Hepatocyte (in vitro differentiated cells): Measurements from ENCODE around the gene FHIP1B. TPM values are rescaled to one million over a fixed set of nuclear protein-coding genes. Genes with fewer than 3 reads are reported as not detected.
A peak's percentile ranks its signal among the peaks of the same experiment; 100 is the strongest.

Experiments
- DNase-seq: peaks from one replicate; pipeline ENCODE4 v3.0.0-alpha.2; 2016; ENCODE audit warnings: low spot score
- H2AFZ ChIP-seq: fragments of 200-600 bp; sonication (generic); 2 replicates; pipeline ENCODE4 v1.6.0; 2016; ENCODE audit warnings: antibody characterized with exemption, mild to moderate bottlenecking
- H3K27ac ChIP-seq: fragments of 200-600 bp; sonication (generic); 2 replicates; pipeline ENCODE4 v1.5.1; 2016; ENCODE audit warnings: mild to moderate bottlenecking
- H3K27me3 ChIP-seq: fragments of 200-600 bp; sonication (generic); 2 replicates; pipeline ENCODE4 v1.6.1; 2016
- H3K36me3 ChIP-seq: fragments of 200-600 bp; sonication (generic); replicated peaks from 2 replicates; pipeline ENCODE4 v1.5.1; 2016; ENCODE audit warnings: low read depth; ENCODE audit not compliant: insufficient read depth
- H3K4me1 ChIP-seq: fragments of 200-600 bp; sonication (generic); 2 replicates; pipeline ENCODE4 v1.5.1; 2016; ENCODE audit warnings: mild to moderate bottlenecking, moderate library complexity; ENCODE audit not compliant: insufficient read depth
- H3K4me2 ChIP-seq: fragments of 200-600 bp; sonication (generic); 2 replicates; pipeline ENCODE4 v1.6.0; 2016
- H3K4me3 ChIP-seq: fragments of 200-600 bp; sonication (generic); 2 replicates; pipeline ENCODE4 v1.5.1; 2016; ENCODE audit warnings: mild to moderate bottlenecking
- H3K79me2 ChIP-seq: fragments of 200-600 bp; sonication (generic); 2 replicates; pipeline ENCODE4 v1.6.0; 2017; ENCODE audit warnings: mild to moderate bottlenecking
- H3K9me2 ChIP-seq: fragments of 200-600 bp; sonication (generic); replicated peaks from 2 replicates; pipeline ENCODE4 v1.6.0; 2017; ENCODE audit warnings: mild to moderate bottlenecking; ENCODE audit not compliant: insufficient read depth
- H3K9me3 ChIP-seq: fragments of 200-600 bp; sonication (generic); 2 replicates; pipeline ENCODE4 v1.5.1; 2016; ENCODE audit warnings: low read depth, mild to moderate bottlenecking
- H4K20me1 ChIP-seq: fragments of 200-600 bp; sonication (generic); 2 replicates; pipeline ENCODE4 v1.6.0; 2016; ENCODE audit warnings: mild to moderate bottlenecking; ENCODE audit not compliant: insufficient read depth, poor library complexity, severe bottlenecking
- CTCF ChIP-seq: fragments of 200-600 bp; sonication (generic); IDR thresholded peaks from 2 replicates; pipeline ENCODE4 v1.5.1; 2016; ENCODE audit warnings: antibody characterized with exemption, mild to moderate bottlenecking; ENCODE audit not compliant: poor library complexity
- EZH2 ChIP-seq: fragments of 200-600 bp; sonication (generic); IDR thresholded peaks from 2 replicates; pipeline ENCODE4 v1.6.1; 2016; ENCODE audit warnings: antibody characterized with exemption, mild to moderate bottlenecking, borderline replicate concordance
- EZH2phosphoT487 ChIP-seq: fragments of 200-600 bp; sonication (generic); IDR thresholded peaks from one replicate; pipeline ENCODE4 v1.6.1; 2018; ENCODE audit warnings: antibody characterized with exemption, mild to moderate bottlenecking, low read depth, moderate library complexity; ENCODE audit not compliant: unreplicated experiment, severe bottlenecking
- WGBS: methylation state at CpG from one replicate; pipeline ENCODE4 v1.1.6; 2016; ENCODE audit warnings: low lambda C conversion rate; ENCODE audit errors: missing lambda C conversion rate; 5-methylcytosine and 5-hydroxymethylcytosine counted together
- polyA plus RNA-seq: library from polyadenylated mRNA; unstranded; fragments of >200 nt; fragmentation: Nextera tagmentation; extraction: Ambion mirVana; gene quantifications from 2 replicates; pipeline ENCODE4 v1.2.1, GENCODE V29; 2016
- total RNA-seq: library from RNA; depleted of rRNA; stranded (reverse); fragments of >200 nt; gene quantifications from 2 replicates; pipeline ENCODE4 v1.2.3, GENCODE V29; 2014

Gene FHIP1B
- total and polyA plus RNA-seq, 2 experiments from 2014 or later = 27.7 to 31.5 TPM

- H3K79me2 ChIP-seq = no peaks in the 10 kb centered on the region
- no peaks in the 10 kb centered on the region for H3K9me2 ChIP-seq
- H3K9me3 ChIP-seq = no peaks in the 10 kb centered on the region
- H3K4me2 ChIP-seq = peak overlapping the region; percentile 98
- 7% methylated on average over 16 of the region's 16 CpGs for WGBS
- TF ChIP-seq EZH2phosphoT487 (no peak), CTCF (no peak), EZH2 (no peak)
- no peak overlapping the region for H3K27ac ChIP-seq
- H4K20me1 ChIP-seq = no peaks in the 10 kb centered on the region
- DNase-seq = peak; percentile 53
- peaks cover 5% of the 10 kb centered on the region for H3K4me1 ChIP-seq
- H3K4me3 ChIP-seq = peak overlapping the region; percentile 29
- peaks cover 47% of the 10 kb centered on the region for H3K27me3 ChIP-seq
- H2AFZ ChIP-seq = peak overlapping the region; percentile 74
- H3K36me3 ChIP-seq = no peaks in the 10 kb centered on the region
These were observed 24.2 kb upstream of the FHIP1B start for GRCh38 chr11:6258571-6259081.

- Histone ChIP-seq H3K4me3 (no peak overlapping the region), H3K36me3 (no peaks in the 10 kb centered on the region), H3K27me3 (peaks cover 47% of the 10 kb centered on the region), H2AFZ (no peak overlapping the region), H3K27ac (no peak overlapping the region), H4K20me1 (no peaks in the 10 kb centered on the region), H3K4me1 (peaks cover 5% of the 10 kb centered on the region), H3K4me2 (peak overlapping the region; percentile 98), H3K9me2 (no peaks in the 10 kb centered on the region), H3K79me2 (no peaks in the 10 kb centered on the region), H3K9me3 (no peaks in the 10 kb centered on the region)
- no peak for TF ChIP-seq CTCF
- TF ChIP-seq EZH2 = no peak
- TF ChIP-seq EZH2phosphoT487 = no peak
- 82% methylated on average over 3 of the region's 3 CpGs for WGBS
- DNase-seq = no peak
These were observed 23.7 kb upstream of the FHIP1B start for GRCh38 chr11:6258141-6258540.

GRCh38 chr11:6253197-6253596 lies 18.8 kb upstream of the FHIP1B start:
- H3K9me3 ChIP-seq = no peaks in the 10 kb centered on the region
- H3K79me2 ChIP-seq = no peaks in the 10 kb centered on the region
- peak overlapping the region; percentile 91 for H3K27ac ChIP-seq
- TF ChIP-seq EZH2 (no peak), CTCF (no peak), EZH2phosphoT487 (no peak)
- no peak overlapping the region for H3K4me3 ChIP-seq
- peaks cover 17% of the 10 kb centered on the region for H3K4me1 ChIP-seq
- WGBS = 40% methylated on average over 1 of the region's 1 CpG
- H4K20me1 ChIP-seq = no peaks in the 10 kb centered on the region
- no peak overlapping the region for H3K4me2 ChIP-seq
- DNase-seq = no peak
- no peak overlapping the region for H2AFZ ChIP-seq
- H3K36me3 ChIP-seq = no peaks in the 10 kb centered on the region
- H3K9me2 ChIP-seq = no peaks in the 10 kb centered on the region
- H3K27me3 ChIP-seq = peaks cover 13% of the 10 kb centered on the region
